Activated T-cell treated with anti-CD3 and anti-CD28 coated beads, Interleukin-2, amount 50 U/mL, for 4 hours (primary cell): ENCODE data around the gene ARHGEF4. TPM values are rescaled to one million over a fixed set of nuclear protein-coding genes. Genes with fewer than 3 reads are reported as not detected.
A peak's percentile ranks its signal among the peaks of the same experiment; 100 is the strongest.

Experiments used
- ATAC-seq, 2 donors: fragments of 200-7000 bp; cut with Tn5 transposase; one replicate each; pipeline ENCODE4 v1.10.0; 2021
- DNase-seq: peaks from one replicate; pipeline ENCODE4 v3.0.0-alpha.2; 2020
- H3K27me3 Mint-ChIP-seq: one replicate; pipeline ENCODE4 v1.8.0; 2021; ENCODE audit warnings: low read depth, mixed read lengths
- H3K36me3 Mint-ChIP-seq: one replicate; pipeline ENCODE4 v1.8.0; 2022; ENCODE audit warnings: mixed read lengths; ENCODE audit not compliant: insufficient read depth
- H3K4me1 Mint-ChIP-seq: one replicate; pipeline ENCODE4 v1.8.0; 2021; ENCODE audit warnings: low read depth, mixed read lengths
- H3K4me3 Mint-ChIP-seq: one replicate; pipeline ENCODE4 v1.8.0; 2021; ENCODE audit warnings: mild to moderate bottlenecking, moderate library complexity, mixed read lengths
- H3K9me3 Mint-ChIP-seq: one replicate; pipeline ENCODE4 v1.8.0; 2021; ENCODE audit warnings: mixed read lengths
- total RNA-seq, 3 donors: library from RNA; stranded (reverse); gene quantifications; one replicate each; pipeline ENCODE4 v1.2.1, GENCODE V29; 2021

ARHGEF4 gene
- total RNA-seq, 3 donors from 2014 or later, result 0.43 to 0.84 (median 0.58) TPM

DNA sequence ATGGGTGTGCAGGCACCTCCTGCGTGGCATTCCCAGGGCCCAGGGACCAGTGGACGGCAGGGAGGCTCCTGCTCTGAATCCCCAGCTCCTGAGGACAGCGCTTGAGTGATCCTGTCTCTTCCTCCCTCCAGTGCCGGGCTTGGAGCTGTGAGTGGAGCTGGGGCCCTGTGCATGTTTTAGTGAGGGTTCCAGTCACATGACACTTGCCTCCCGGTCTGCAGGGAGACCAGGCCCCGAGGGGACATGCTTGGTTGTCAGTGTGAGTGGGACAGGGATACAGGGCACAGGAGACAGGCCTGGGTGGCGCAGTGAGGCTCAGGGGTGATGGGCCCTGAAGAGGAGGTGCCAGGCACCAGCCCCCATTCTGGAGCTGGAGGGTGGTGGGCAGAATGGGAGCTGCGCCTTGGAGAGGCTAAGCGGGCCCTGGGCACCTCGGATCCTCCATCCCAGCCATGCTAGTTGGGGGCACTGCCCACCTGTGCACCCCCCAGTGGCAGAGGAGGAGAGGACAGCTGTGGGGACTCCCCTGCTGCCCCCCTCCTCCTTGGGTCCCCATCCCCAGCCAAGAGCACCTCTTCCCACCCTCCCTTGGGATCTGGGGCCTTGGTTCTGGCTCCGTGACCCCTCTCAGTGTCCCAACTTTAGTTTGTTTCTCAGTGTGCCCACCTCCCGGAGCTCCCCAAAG lies 12.0 kb downstream of the ARHGEF4 start:
- Mint-ChIP-seq H3K36me3 (no peaks in the 10 kb centered on the region), H3K27me3 (peaks cover 6% of the 10 kb centered on the region), H3K9me3 (no peaks in the 10 kb centered on the region), H3K4me1 (no peaks in the 10 kb centered on the region), H3K4me3 (no peak overlapping the region)
- DNase-seq (no peak), ATAC-seq (peak in 1 of 2 donors; percentile 36)

DNA sequence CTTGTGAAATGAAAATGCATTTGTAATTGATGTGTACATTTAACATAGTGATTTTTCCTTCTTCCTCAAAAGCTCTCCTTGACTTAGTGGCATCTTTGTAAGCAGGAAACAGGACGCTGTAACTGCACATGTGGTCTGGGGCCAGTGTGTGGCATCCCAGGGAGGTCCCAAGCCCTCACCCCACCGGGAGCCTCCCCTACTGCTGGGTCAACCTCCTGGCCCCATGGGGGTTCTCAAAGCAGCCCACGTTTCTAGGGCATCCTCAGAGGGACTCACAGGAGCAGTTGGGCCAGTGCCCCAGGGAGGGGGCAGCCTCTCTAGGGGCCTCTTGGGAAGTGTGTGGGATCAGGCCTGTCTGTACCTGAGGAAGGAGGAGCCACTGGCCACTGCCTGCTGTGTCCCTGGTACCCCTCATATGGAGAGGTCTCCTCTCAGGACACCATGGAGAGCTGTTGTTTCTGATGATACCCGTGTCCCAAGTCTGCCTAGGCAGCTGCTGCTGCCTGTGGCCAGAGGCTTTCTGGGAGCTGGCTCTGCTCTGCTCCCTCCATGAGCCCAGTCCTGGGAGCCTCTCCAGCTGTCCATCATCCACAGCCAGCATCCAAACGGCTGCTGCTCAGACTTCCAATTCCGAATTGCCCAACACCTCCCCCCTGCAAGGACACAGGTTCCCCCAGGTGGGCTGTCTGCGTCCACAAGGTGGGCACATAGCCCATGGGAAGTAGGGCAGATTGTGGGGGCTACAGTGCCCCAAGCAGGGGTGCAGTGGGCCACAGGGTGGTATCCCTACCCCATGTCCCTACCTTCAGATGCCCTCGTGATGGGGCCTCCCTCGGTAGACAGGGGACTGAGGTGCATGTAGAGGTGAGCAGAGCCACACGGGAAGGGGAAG lies 13.4 kb downstream of the ARHGEF4 start:
- no peak for DNase-seq
- Mint-ChIP-seq H3K4me1 (no peaks in the 10 kb centered on the region), H3K9me3 (no peaks in the 10 kb centered on the region), H3K4me3 (no peak overlapping the region), H3K36me3 (no peaks in the 10 kb centered on the region), H3K27me3 (peaks cover 7% of the 10 kb centered on the region)
- ATAC-seq, result no peak

DNA sequence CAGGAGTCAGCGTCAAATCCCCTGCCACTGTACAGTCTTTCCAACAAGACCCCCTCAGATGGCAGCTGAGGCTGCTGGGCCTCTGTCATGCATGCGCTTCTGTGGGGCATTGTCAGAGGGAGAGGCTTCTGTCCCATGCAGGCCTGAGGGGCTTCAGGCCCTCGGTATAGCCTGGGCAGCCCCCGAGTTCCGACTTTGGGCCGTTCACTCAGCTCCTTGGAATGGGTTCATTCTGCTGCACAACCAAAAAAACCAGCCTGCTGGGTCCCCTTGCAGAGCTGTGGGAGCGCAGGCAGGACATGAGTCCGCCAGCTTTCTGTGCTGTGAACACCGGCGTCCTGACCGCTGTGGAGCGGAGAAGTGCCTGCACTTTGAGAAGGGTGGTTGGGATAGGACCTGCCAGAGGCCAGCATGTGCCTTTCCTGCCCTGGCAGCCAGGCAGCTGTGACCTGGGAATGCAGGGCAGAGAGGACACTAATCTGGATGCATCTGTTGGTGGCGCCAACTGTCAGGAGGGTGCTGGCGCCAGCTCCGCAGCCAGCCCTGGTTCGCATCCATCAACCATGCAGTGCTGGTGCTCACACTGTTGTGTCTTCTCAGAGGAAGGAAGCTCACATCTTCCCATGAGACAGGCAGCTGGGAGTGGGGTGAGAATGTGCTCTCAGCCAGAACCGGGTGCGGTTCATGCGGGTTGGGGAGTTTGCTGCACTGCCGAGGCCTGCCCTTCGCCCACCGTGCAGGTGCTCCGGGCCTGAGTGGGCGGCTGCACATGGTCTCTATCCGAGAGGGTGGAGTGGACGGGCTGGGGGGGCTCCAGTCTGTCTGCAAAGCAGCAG lies 14.3 kb downstream of the ARHGEF4 start:
- DNase-seq (no peak), ATAC-seq (no peak)
- no peaks in the 10 kb centered on the region for H3K36me3 Mint-ChIP-seq
- peaks cover 5% of the 10 kb centered on the region for H3K9me3 Mint-ChIP-seq
- H3K4me1 Mint-ChIP-seq, result no peaks in the 10 kb centered on the region
- peaks cover 7% of the 10 kb centered on the region for H3K27me3 Mint-ChIP-seq
- no peak overlapping the region for H3K4me3 Mint-ChIP-seq

DNA sequence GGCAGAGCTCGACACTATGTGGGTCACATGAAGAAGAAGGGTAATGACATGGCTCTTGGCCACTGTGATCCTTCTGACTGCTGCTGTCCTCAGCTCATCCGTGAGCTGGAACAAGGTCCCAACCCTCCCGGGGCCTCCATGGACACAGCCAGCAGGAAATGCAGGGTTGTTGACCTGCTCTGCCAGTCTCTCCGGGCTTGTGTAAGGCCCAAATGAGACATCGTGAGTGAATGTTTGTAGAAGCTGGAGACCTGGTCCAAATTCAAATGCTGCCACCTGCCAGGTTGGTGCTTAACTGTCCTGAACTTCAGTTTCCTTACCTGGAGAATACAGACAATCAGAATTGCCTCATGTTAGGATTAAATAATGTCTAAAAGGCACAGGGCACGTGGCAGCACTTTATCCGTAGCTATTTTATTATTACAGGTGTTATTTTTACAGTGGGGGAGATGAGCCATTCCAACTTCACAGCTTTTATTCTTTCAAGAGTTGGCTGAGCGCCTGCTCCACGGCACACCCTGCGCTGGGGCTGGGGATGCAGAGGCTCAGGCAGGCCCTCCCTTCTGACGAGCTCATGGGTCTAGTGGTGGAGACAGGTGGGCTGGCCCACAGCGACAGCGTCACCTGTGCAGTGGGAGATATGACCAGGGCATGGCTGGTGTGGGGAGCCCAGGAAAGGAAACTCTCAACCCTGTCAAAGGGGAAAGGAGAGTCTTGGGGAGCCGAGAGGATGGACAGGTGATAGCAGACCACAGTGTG lies 15.1 kb downstream of the ARHGEF4 start:
- H3K4me1 Mint-ChIP-seq, result no peaks in the 10 kb centered on the region
- H3K4me3 Mint-ChIP-seq, result no peak overlapping the region
- no peak for DNase-seq
- H3K27me3 Mint-ChIP-seq, result peaks cover 7% of the 10 kb centered on the region
- H3K9me3 Mint-ChIP-seq, result peaks cover 8% of the 10 kb centered on the region
- no peaks in the 10 kb centered on the region for H3K36me3 Mint-ChIP-seq
- no peak for ATAC-seq

DNA sequence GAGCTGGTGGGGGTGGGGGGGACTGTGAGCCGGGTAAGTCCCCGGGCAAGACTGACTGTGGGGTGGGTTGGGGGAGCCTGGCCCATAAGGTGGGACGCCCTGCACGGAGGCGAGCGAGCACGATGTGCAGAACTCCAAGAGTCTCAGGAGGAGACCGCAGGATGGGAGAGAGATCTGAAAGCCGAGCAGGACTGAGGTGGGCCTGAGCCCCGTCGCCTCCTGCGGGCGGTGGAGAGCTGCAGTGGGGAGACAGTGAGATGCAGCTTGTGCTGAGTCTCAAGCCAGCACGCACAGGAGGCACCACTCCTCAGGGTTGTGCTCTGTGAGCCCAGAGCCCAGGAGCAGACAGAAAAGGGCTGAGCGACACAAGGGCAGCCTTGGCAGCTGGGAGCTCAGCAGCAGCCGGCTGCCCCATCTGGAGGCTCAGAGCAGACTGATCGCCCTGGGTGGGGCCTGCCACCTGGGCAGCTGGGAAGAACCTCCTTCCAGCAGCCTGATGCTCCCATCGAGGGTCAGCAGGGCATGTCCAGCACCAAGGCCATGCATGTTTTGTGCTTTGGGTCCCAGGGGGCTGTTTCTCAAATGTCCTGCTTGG lies 15.9 kb downstream of the ARHGEF4 start:
- peaks cover 8% of the 10 kb centered on the region for H3K9me3 Mint-ChIP-seq
- ATAC-seq (no peak), DNase-seq (no peak)
- H3K36me3 Mint-ChIP-seq, result no peaks in the 10 kb centered on the region
- H3K4me3 Mint-ChIP-seq, result no peak overlapping the region
- peaks cover 7% of the 10 kb centered on the region for H3K27me3 Mint-ChIP-seq
- no peaks in the 10 kb centered on the region for H3K4me1 Mint-ChIP-seq

DNA sequence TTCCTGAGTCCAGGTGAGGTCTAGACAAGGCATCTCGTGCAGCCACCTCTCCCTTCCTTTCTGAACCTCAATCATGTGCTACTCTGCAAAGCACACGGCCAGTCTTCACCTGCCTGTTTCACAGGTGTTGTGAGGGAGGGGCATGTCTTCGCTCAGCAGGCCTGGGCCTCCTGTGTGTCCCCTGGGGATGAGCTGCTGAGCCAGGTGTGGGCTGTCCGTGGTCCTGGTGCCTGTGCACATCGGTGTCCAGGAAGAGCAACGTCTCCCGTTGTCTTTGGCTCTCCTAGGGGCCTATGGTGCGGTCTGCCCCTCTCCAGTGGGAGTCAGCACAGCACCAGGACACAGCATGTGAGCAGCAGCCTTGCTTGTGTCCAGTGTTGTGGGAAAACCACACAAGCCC lies 16.7 kb downstream of the ARHGEF4 start:
- no peaks in the 10 kb centered on the region for H3K36me3 Mint-ChIP-seq
- H3K4me1 Mint-ChIP-seq, result no peaks in the 10 kb centered on the region
- H3K9me3 Mint-ChIP-seq, result peaks cover 8% of the 10 kb centered on the region
- H3K27me3 Mint-ChIP-seq, result peaks cover 7% of the 10 kb centered on the region
- ATAC-seq (no peak), DNase-seq (no peak)
- no peak overlapping the region for H3K4me3 Mint-ChIP-seq

DNA sequence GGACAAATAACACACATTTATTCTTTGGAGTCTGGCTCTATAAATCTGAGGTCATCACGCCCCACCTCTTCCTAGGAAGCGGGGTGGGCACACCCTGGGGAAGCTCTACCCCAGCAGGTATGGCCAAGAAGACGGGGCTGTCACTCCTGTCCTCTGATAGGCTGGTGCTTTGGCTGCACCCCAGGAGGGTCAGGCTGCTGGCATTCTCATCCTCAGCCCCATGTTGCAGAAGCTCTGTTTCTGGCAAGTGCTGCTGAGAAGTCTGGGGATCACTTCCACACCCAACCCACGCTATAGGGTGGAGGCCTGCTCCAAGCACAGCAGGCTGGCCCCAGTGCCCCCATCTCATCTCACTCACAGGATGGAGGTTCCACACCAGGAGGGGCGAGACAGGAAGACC lies 17.6 kb downstream of the ARHGEF4 start:
- peaks cover 7% of the 10 kb centered on the region for H3K27me3 Mint-ChIP-seq
- no peaks in the 10 kb centered on the region for H3K4me1 Mint-ChIP-seq
- H3K36me3 Mint-ChIP-seq, result no peaks in the 10 kb centered on the region
- H3K9me3 Mint-ChIP-seq, result peaks cover 8% of the 10 kb centered on the region
- H3K4me3 Mint-ChIP-seq, result no peak overlapping the region
- ATAC-seq (no peak), DNase-seq (no peak)

DNA sequence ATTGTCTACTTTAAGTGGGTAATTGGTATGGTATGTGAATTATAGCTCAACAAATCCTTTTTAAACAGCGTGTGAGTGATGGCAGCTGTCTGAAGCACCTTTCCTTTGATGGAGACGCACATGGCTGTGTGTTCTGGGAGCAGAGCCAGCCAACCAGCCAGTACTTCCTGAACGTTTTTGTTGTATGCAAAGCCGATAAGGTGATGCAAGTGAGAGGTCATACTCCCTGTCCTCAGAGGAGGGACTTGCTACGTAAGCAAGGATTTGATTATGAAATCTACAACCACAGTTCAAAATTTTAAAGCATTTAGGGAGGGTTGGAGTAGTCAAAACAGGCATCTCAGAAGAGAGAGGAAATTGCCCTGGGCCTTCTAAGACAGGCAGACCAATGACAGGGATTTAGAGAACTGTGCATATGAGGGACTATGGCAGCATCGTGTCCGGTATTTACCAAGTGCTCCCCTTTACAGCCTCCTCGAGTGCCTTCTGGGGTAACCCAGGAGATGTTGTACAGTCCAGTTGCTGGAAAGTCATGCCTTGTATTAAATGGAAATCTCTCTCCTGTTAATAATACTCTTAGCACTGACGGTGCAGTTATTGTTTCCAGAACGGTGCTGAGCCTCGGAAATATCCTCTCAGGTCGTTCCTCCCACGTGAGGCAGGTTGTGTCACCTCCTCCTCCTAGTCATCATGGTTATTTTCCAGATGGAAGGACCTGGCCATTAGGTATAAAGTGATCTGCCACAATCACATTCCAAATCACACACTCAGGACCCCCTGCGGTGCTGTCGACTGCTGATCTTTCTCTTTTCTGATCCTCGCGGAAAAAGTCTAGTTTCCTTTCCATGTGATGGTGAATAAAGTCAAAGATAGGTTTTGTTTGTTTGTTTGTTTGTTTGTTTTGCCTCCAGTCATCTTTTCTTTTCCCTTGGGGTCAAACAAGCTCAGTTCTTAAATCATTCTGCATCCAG lies 28.4 kb downstream of the ARHGEF4 start:
- no peaks in the 10 kb centered on the region for H3K9me3 Mint-ChIP-seq
- H3K4me1 Mint-ChIP-seq, result no peaks in the 10 kb centered on the region
- H3K27me3 Mint-ChIP-seq, result peaks cover 2% of the 10 kb centered on the region
- no peak overlapping the region for H3K4me3 Mint-ChIP-seq
- ATAC-seq (no peak), DNase-seq (no peak)
- no peaks in the 10 kb centered on the region for H3K36me3 Mint-ChIP-seq

DNA sequence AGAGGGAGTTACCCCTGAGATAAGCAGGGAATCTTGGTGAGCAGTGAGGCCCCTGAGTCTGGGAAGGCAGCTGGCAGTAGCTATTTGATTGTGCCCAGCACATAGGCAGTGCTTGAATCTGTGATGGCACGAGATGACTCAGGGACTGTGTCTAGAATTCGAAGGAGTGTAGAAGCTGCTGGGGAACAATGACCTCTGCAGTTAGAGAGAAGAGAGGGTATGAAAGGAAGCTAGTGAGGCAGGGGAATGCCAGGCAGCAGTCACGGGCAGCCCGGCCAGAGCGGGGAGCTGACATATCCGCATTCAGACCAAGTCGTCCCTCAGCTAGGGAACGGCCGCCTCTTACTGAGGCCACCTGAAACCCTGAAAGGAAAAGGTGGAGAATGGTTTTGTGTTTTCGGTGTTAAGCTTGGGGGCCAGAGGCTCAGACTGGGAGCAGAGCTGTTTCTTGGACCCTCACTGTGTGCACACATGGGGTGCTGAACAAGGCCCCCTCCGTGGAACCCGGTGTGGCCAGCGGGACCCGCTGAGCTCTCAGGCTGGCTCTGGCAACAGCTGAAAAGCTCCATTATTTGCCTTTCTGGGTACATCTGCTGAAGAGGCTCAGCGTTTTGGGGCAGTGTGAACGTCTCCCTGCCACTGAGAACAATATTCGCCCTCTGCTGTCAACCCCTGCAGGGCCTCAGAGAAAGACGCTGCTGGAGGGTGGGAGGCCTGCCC lies 32.9 kb downstream of the ARHGEF4 start:
- no peaks in the 10 kb centered on the region for H3K36me3 Mint-ChIP-seq

DNA sequence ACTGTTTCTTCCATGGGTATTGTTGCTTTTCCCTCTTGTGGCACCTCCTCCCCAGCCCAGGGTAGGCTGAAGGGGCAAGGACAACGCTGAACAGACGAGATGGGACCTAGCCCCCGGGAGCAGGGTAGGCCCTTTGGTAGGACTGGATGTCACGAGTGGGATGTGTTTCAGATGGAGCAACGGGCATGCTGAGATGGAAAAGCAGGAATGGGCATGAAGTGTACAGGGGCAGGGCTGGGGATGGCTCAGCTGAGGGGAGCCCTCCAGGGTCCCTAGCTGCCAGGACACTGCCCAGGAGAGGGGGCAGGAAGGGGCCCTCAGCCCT lies 33.4 kb downstream of the ARHGEF4 start:
- no peak for DNase-seq
- H3K4me3 Mint-ChIP-seq, result no peak overlapping the region
- H3K36me3 Mint-ChIP-seq, result no peaks in the 10 kb centered on the region
- no peaks in the 10 kb centered on the region for H3K9me3 Mint-ChIP-seq
- H3K27me3 Mint-ChIP-seq, result peaks cover 8% of the 10 kb centered on the region
- no peak for ATAC-seq
- H3K4me1 Mint-ChIP-seq, result no peaks in the 10 kb centered on the region

More for the DNA sequence above, 32.9 kb downstream of the ARHGEF4 start:
- Mint-ChIP-seq H3K27me3 (peaks cover 5% of the 10 kb centered on the region), H3K4me3 (no peak overlapping the region), H3K4me1 (no peaks in the 10 kb centered on the region), H3K9me3 (no peaks in the 10 kb centered on the region)
- DNase-seq (no peak), ATAC-seq (no peak)

DNA sequence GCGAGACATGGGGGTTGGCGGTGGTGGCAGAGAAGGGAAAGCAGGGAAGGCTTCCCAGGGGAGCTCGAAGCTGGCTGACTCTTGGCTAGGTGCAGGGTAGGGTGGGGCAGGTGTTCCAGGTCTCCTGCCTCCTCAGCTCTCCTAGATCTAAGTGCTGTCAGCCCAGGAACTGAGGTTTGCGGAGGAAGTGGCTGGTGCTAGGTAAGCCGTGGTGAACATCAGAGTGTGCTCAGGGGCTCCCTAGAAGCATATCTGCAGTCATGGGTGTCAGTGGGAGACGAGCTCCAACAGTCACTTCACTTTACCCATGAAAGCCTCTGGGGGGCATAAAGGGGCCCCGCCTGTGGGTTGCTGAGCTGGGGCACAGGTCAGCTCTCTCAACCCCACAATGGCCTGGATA lies 34.1 kb downstream of the ARHGEF4 start:
- Mint-ChIP-seq H3K27me3 (peaks cover 8% of the 10 kb centered on the region), H3K4me3 (no peak overlapping the region), H3K4me1 (no peaks in the 10 kb centered on the region), H3K36me3 (no peaks in the 10 kb centered on the region), H3K9me3 (no peaks in the 10 kb centered on the region)
- ATAC-seq (no peak), DNase-seq (no peak)
